Measurements from ENCODE around the gene JMJD7. TPM values are rescaled to one million over a fixed set of nuclear protein-coding genes. Genes with fewer than 3 reads are reported as not detected.
A peak's percentile ranks its signal among the peaks of the same experiment; 100 is the strongest.

JMJD7 gene
- total RNA-seq, 1 donor from 2014 or later, result 13.8 TPM

DNA sequence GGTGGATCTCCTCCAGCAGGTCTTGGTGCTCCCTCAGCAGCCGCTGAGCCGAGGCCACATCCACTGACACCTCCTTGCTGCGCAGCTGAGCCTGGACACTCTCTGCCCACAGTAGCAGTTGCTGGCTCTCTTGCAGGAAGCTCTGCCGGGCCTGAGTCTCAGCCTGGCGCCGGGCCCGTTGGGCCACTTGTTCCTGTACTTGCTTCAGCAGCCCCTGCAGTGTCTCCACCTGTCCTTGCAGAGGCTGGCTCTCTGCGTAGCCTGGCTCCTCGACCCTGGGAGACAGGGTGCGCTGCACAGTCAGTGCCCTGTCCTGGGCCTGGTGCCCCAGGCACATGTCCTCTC is 50.4 kb downstream of the JMJD7 start:
- no peak overlapping the region for H3K27ac Mint-ChIP-seq (ENCODE audit: unreplicated experiment)
- peaks cover 15% of the 10 kb centered on the region for H3K36me3 Mint-ChIP-seq (ENCODE audit: low read depth, unreplicated experiment)
- DNase-seq (ENCODE audit: low spot score), result no peak
- peaks cover 20% of the 10 kb centered on the region for H3K27me3 Mint-ChIP-seq (ENCODE audit: unreplicated experiment)
- H3K4me1 Mint-ChIP-seq (ENCODE audit: unreplicated experiment), result peaks cover 3% of the 10 kb centered on the region
- no peaks in the 10 kb centered on the region for H3K9me3 Mint-ChIP-seq (ENCODE audit: unreplicated experiment)
- peak overlapping the region; percentile 16 for H3K4me3 Mint-ChIP-seq (ENCODE audit: unreplicated experiment)
- TF ChIP-seq, protein P1, sequence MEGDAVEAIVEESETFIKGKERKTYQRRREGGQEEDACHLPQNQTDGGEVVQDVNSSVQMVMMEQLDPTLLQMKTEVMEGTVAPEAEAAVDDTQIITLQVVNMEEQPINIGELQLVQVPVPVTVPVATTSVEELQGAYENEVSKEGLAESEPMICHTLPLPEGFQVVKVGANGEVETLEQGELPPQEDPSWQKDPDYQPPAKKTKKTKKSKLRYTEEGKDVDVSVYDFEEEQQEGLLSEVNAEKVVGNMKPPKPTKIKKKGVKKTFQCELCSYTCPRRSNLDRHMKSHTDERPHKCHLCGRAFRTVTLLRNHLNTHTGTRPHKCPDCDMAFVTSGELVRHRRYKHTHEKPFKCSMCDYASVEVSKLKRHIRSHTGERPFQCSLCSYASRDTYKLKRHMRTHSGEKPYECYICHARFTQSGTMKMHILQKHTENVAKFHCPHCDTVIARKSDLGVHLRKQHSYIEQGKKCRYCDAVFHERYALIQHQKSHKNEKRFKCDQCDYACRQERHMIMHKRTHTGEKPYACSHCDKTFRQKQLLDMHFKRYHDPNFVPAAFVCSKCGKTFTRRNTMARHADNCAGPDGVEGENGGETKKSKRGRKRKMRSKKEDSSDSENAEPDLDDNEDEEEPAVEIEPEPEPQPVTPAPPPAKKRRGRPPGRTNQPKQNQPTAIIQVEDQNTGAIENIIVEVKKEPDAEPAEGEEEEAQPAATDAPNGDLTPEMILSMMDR (IDR thresholded peaks at IDR 0.05; ENCODE audit: unreplicated experiment), result no peak

DNA sequence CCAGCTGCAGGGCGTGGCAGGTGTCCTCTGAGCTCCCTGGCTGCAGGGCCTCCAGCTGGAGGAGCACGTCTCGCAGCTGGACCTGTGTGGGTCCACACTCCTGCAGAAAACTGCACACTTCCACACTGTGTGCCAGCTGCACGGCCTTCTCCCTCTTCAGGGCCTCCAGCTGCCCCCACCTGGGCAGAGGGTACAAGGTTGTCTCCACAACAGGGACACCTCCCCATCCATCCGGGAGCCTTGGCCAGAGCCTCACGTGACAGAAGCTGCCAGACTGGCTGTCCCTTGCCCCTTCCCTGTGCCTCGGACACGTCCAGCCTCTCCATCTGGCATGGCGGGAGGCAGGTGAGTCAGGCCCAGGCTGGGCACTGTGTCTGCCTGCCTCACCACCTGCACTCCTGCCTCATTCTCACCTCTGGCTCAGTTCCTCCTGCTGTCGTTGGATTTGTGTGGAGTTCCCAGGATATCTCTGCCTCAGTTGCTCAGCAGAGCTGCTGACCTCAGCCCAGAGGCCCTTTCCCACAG is 51.5 kb downstream of the JMJD7 start:
- TF ChIP-seq, protein P1 (IDR thresholded peaks at IDR 0.05; ENCODE audit: unreplicated experiment), result no peak
- Mint-ChIP-seq H3K4me1 (ENCODE audit: unreplicated experiment) (peaks cover 3% of the 10 kb centered on the region), H3K27me3 (ENCODE audit: unreplicated experiment) (peaks cover 24% of the 10 kb centered on the region), H3K9me3 (ENCODE audit: unreplicated experiment) (no peaks in the 10 kb centered on the region), H3K4me3 (ENCODE audit: unreplicated experiment) (peak overlapping the region; percentile 73), H3K36me3 (ENCODE audit: low read depth, unreplicated experiment) (peaks cover 12% of the 10 kb centered on the region), H3K27ac (ENCODE audit: unreplicated experiment) (no peak overlapping the region)
- DNase-seq (ENCODE audit: low spot score), result no peak

DNA sequence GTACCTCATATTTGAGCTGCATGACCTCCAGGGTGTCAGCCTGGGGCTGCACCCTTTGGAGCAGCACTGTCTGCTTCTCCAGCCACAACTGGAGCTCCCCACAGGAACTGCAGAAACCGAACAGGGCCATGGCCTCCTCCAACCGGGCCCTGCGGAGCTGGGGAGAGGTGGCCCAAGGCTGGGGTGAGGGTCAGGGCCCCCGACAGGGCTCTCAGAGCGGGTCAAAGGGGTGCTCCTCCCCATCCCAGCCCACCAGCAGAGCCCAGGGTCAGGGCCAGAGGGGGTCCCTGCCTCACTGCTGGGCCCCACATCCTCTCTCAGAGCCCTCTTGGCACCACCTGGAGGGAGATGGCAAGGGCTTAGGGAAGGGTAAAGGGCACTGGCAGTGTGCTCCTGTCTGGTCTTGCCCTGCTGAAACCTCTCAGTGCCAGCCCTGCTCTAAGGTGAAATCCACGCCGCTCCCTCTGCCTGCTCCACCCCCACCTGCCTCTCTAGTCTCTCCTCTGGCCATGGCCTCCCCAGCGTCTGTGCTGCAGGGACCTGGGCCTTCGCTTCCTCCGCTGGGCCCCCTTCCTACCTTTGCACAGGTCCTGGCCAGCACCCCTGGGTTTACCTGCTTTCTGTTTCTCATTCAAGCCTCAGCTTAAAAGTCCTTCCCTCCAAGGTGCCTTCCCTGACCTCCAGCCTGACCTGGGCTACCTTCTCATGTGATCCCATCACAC is 52.4 kb downstream of the JMJD7 start:
- Mint-ChIP-seq H3K4me3 (ENCODE audit: unreplicated experiment) (peak overlapping the region; percentile 29), H3K36me3 (ENCODE audit: low read depth, unreplicated experiment) (peaks cover 18% of the 10 kb centered on the region), H3K9me3 (ENCODE audit: unreplicated experiment) (no peaks in the 10 kb centered on the region), H3K27me3 (ENCODE audit: unreplicated experiment) (peaks cover 27% of the 10 kb centered on the region), H3K27ac (ENCODE audit: unreplicated experiment) (no peak overlapping the region), H3K4me1 (ENCODE audit: unreplicated experiment) (peaks cover 4% of the 10 kb centered on the region)
- DNase-seq (ENCODE audit: low spot score), result no peak
- TF ChIP-seq, protein P1 (IDR thresholded peaks at IDR 0.05; ENCODE audit: unreplicated experiment), result no peak

DNA sequence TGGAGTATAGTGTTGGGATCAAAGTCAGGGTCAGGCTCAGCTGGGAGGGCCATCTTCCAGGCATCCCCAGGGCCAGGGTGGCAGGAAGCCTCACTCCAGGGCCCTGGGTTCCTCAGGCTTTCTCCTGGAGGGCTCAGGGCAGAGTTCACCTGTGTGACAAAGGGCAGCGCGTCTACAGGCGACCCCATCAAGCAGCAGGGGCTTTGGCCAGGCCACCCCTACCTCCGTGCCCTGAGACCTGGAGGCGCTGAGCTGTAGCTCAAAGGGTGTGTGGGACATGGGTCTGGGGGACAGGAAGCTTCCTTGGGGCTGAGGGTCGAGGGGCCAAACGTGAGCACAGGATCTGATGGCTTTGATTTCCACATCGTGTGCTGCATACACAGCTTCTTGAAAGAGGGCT is 53.2 kb downstream of the JMJD7 start:
- TF ChIP-seq, protein P1 (IDR thresholded peaks at IDR 0.05; ENCODE audit: unreplicated experiment), result no peak
- Mint-ChIP-seq H3K4me3 (ENCODE audit: unreplicated experiment) (no peak overlapping the region), H3K36me3 (ENCODE audit: low read depth, unreplicated experiment) (peaks cover 20% of the 10 kb centered on the region), H3K27ac (ENCODE audit: unreplicated experiment) (peak overlapping the region; percentile 65), H3K9me3 (ENCODE audit: unreplicated experiment) (no peaks in the 10 kb centered on the region), H3K4me1 (ENCODE audit: unreplicated experiment) (peaks cover 6% of the 10 kb centered on the region), H3K27me3 (ENCODE audit: unreplicated experiment) (peaks cover 29% of the 10 kb centered on the region)
- DNase-seq (ENCODE audit: low spot score), result no peak

DNA sequence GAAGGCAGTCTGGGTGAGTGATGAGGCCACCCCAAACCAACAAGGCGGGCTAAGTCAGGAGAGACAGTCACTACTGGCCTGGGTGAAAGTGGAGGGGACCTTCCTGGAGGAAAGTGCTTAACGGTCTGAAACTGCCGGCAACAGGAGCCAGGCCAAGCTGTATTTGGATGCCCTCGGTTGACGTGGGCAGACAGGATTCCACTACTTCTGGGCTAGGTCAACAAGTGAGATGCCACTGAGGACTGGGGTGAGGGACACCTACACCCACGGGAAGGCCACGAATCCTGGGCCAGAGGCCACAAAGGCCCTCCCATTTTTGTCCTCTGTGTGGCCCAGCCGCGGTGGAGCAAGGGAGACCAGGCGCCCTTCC is 53.6 kb downstream of the JMJD7 start:
- H3K36me3 Mint-ChIP-seq (ENCODE audit: low read depth, unreplicated experiment), result peaks cover 20% of the 10 kb centered on the region
- TF ChIP-seq, protein P1 (IDR thresholded peaks at IDR 0.05; ENCODE audit: unreplicated experiment), result no peak
- no peak overlapping the region for H3K4me3 Mint-ChIP-seq (ENCODE audit: unreplicated experiment)
- peak overlapping the region; percentile 65 for H3K27ac Mint-ChIP-seq (ENCODE audit: unreplicated experiment)
- H3K9me3 Mint-ChIP-seq (ENCODE audit: unreplicated experiment), result no peaks in the 10 kb centered on the region
- H3K27me3 Mint-ChIP-seq (ENCODE audit: unreplicated experiment), result peaks cover 30% of the 10 kb centered on the region
- peaks cover 6% of the 10 kb centered on the region for H3K4me1 Mint-ChIP-seq (ENCODE audit: unreplicated experiment)
- no peak for DNase-seq (ENCODE audit: low spot score)

Measured in endothelial cell (in vitro differentiated cells).